Stomach (tissue), 4 donors: ENCODE measurements around the gene BICDL1.

Experiments used
- CTCF ChIP-seq, 7 experiments: fragments of 450-650 bp in 4 of 7; fragments of 200-600 bp in 3 of 7; sonication (generic) in 3 of 7; IDR thresholded peaks; one replicate each; pipeline ENCODE4 v1.5.1; 2016 to 2019; ENCODE audit warnings: antibody characterized with exemption in 7 of 7, control low read depth in 2 of 7, mild to moderate bottlenecking in 1 of 7
- POLR2A ChIP-seq, 4 donors: fragments of 450-650 bp; IDR thresholded peaks; one replicate each; pipeline ENCODE4 v1.6.1; 2016; ENCODE audit warnings: antibody characterized with exemption in 4 of 4, control low read depth in 2 of 4, mild to moderate bottlenecking in 1 of 4, moderate library complexity in 1 of 4

DNA sequence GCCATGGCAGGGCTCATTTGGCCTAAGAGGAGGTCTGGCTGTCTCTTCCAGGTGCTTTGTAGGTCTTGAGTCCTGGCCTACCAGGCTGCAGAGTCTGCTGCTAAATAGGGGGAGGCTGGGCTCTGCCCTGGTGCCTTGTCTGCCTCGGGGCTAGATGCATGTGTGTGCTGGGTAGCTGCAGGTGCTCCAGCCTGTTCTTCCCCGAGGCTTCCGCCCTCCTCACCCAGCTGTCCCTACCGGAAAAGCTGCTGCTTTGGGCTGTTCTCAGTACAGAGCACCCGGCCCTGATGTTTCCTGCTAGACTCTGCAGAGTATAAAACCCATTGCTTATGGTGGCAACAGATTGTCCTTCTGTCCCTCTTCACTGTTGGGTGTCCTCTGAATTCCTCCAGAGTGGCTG, 89.8 kb downstream of the BICDL1 start:
- TF ChIP-seq CTCF (IDR thresholded peaks at IDR 0.05) (no peak), POLR2A (IDR thresholded peaks at IDR 0.05) (no peak)
